ENCODE results near the gene ACSF2. TPM values are rescaled to one million over a fixed set of nuclear protein-coding genes. Genes with fewer than 3 reads are reported as not detected.
"Not testable (repeated sequence)": the region's sequence is repeated elsewhere in the genome, so short reads cannot be mapped to it uniquely, and the experiment has no call there.

The ACSF2 gene
- total RNA-seq, 1 donor from 2014 or later: 28.8 TPM

- no peaks in the 10 kb centered on the region for H3K9me3 ChIP-seq (ENCODE audit: low read depth)
- Mint-ChIP-seq H3K27ac (no peak overlapping the region), H3K4me1 (peaks cover 13% of the 10 kb centered on the region), H3K4me3 (no peak overlapping the region), H3K9me3 (no peaks in the 10 kb centered on the region), H3K27me3 (ENCODE audit: insufficient read depth, low read depth) (peaks cover 36% of the 10 kb centered on the region), H3K36me3 (no peaks in the 10 kb centered on the region)
- H4K20me1 ChIP-seq (ENCODE audit: low read depth): peaks cover 5% of the 10 kb centered on the region
- H3F3A ChIP-seq (ENCODE audit: low read depth): peaks cover 26% of the 10 kb centered on the region
- no peaks in the 10 kb centered on the region for H3K36me3 ChIP-seq
- H3K4me1 ChIP-seq: peaks cover 8% of the 10 kb centered on the region
- no peak overlapping the region for H3K9ac ChIP-seq
- H3K27ac ChIP-seq: no peak overlapping the region
- peaks cover 83% of the 10 kb centered on the region for H3K27me3 ChIP-seq
- H2AFZ ChIP-seq (replicated peaks): no peak overlapping the region
- no peak for TF ChIP-seq EZH2phosphoT487 (IDR thresholded peaks at IDR 0.05)
- TF ChIP-seq EZH2 (IDR thresholded peaks at IDR 0.05): no peak
- no peak for TF ChIP-seq CTCF (IDR thresholded peaks at IDR 0.05)
- DNase-seq (ENCODE audit: low spot score): no peak
- H3K4me2 ChIP-seq: no peak overlapping the region
- H3K4me3 ChIP-seq: no peak overlapping the region
- no peaks in the 10 kb centered on the region for H3K79me2 ChIP-seq (ENCODE audit: low read depth)
Measured at GRCh38 chr17:50473901-50474300, 47.9 kb downstream of the ACSF2 start.

- H3K4me3 Mint-ChIP-seq: no peak overlapping the region
- no peaks in the 10 kb centered on the region for H3K9me3 ChIP-seq (ENCODE audit: low read depth)
- H3K36me3 Mint-ChIP-seq: no peaks in the 10 kb centered on the region
- no peaks in the 10 kb centered on the region for H3K9me3 Mint-ChIP-seq
- peaks cover 3% of the 10 kb centered on the region for H4K20me1 ChIP-seq (ENCODE audit: low read depth)
- no peaks in the 10 kb centered on the region for H3K79me2 ChIP-seq (ENCODE audit: low read depth)
- no peak overlapping the region for H3K9ac ChIP-seq
- no peak overlapping the region for H3K27ac ChIP-seq
- H3K27me3 ChIP-seq: peaks cover 77% of the 10 kb centered on the region
- peaks cover 16% of the 10 kb centered on the region for H3K4me1 Mint-ChIP-seq
- H3F3A ChIP-seq (ENCODE audit: low read depth): peaks cover 31% of the 10 kb centered on the region
- H2AFZ ChIP-seq (replicated peaks): no peak overlapping the region
- no peak overlapping the region for H3K4me2 ChIP-seq
- no peak overlapping the region for H3K27ac Mint-ChIP-seq
- peaks cover 36% of the 10 kb centered on the region for H3K27me3 Mint-ChIP-seq (ENCODE audit: insufficient read depth, low read depth)
- H3K4me1 ChIP-seq: peaks cover 3% of the 10 kb centered on the region
- H3K36me3 ChIP-seq: no peaks in the 10 kb centered on the region
- no peak overlapping the region for H3K4me3 ChIP-seq
- no peak for DNase-seq (ENCODE audit: low spot score)
- TF ChIP-seq CTCF (IDR thresholded peaks at IDR 0.05): no peak
- TF ChIP-seq EZH2phosphoT487 (IDR thresholded peaks at IDR 0.05): no peak
- no peak for TF ChIP-seq EZH2 (IDR thresholded peaks at IDR 0.05)
Measured at GRCh38 chr17:50474523-50474922, 48.5 kb downstream of the ACSF2 start.

- no peak overlapping the region for H3K4me3 Mint-ChIP-seq
Measured at GRCh38 chr17:50475362-50475761, 49.3 kb downstream of the ACSF2 start.

GRCh38 chr17:50475775-50476544, 49.9 kb downstream of the ACSF2 start:
- not testable (repeated sequence) for H3K9me3 ChIP-seq (ENCODE audit: low read depth); H3K4me3 ChIP-seq; H3K27ac Mint-ChIP-seq; H3K9ac ChIP-seq; H3K9me3 Mint-ChIP-seq; H4K20me1 ChIP-seq (ENCODE audit: low read depth); H3K27ac ChIP-seq; DNase-seq (ENCODE audit: low spot score); H2AFZ ChIP-seq (replicated peaks); H3K79me2 ChIP-seq (ENCODE audit: low read depth); H3K36me3 Mint-ChIP-seq; H3K4me1 ChIP-seq; H3K36me3 ChIP-seq
- peaks cover 62% of the 10 kb centered on the region for H3K27me3 ChIP-seq
- Mint-ChIP-seq H3K4me3 (peak overlapping the region; percentile 17), H3K27me3 (ENCODE audit: insufficient read depth, low read depth) (peaks cover 30% of the 10 kb centered on the region), H3K4me1 (peaks cover 16% of the 10 kb centered on the region)
- H3K4me2 ChIP-seq: peak overlapping the region; percentile 60
- peaks cover 31% of the 10 kb centered on the region for H3F3A ChIP-seq (ENCODE audit: low read depth)

More at GRCh38 chr17:50475362-50475761, 49.3 kb downstream of the ACSF2 start:
- Histone ChIP-seq H3K79me2 (ENCODE audit: low read depth) (no peaks in the 10 kb centered on the region), H3F3A (ENCODE audit: low read depth) (peaks cover 31% of the 10 kb centered on the region), H3K4me1 (peaks cover 3% of the 10 kb centered on the region), H3K27me3 (peaks cover 68% of the 10 kb centered on the region), H3K9ac (no peak overlapping the region), H3K4me2 (no peak overlapping the region), H3K36me3 (no peaks in the 10 kb centered on the region), H3K27ac (no peak overlapping the region), H2AFZ (replicated peaks) (no peak overlapping the region), H4K20me1 (ENCODE audit: low read depth) (peaks cover 5% of the 10 kb centered on the region), H3K9me3 (ENCODE audit: low read depth) (no peaks in the 10 kb centered on the region), H3K4me3 (no peak overlapping the region)
- no peak for DNase-seq (ENCODE audit: low spot score)
- Mint-ChIP-seq H3K4me1 (peaks cover 19% of the 10 kb centered on the region), H3K36me3 (no peaks in the 10 kb centered on the region), H3K27me3 (ENCODE audit: insufficient read depth, low read depth) (peaks cover 33% of the 10 kb centered on the region), H3K27ac (no peak overlapping the region), H3K9me3 (no peaks in the 10 kb centered on the region)
- TF ChIP-seq EZH2 (IDR thresholded peaks at IDR 0.05) (no peak), EZH2phosphoT487 (IDR thresholded peaks at IDR 0.05) (no peak), CTCF (IDR thresholded peaks at IDR 0.05) (no peak)

All from neural progenitor cell (in vitro differentiated cells).